ENCODE data around the gene COASY.

GRCh38 chr17:42578282-42578869 is 16.4 kb downstream of the COASY start:
- no peak for TF ChIP-seq POLR2A (IDR thresholded peaks at IDR 0.05; ENCODE audit: low read depth, low read length)
- TF ChIP-seq USF2 (IDR thresholded peaks at IDR 0.05; ENCODE audit: low read depth, low read length): no peak

Data from IMR-90 (cell line).